Fibroblast of lung (primary cell): ENCODE results near the gene DIP2C. TPM values are rescaled to one million over a fixed set of nuclear protein-coding genes. Genes with fewer than 3 reads are reported as not detected.

Experiments used
- DNase-seq, 2 donors: peaks; one replicate each; pipeline versions ENCODE4 v3.0.0 to v3.0.0-alpha.2; 2010; ENCODE audit warnings: low read depth in 2 of 2
- H2AFZ ChIP-seq: 2 replicates; pipeline ENCODE4 v1.5.1; 2012; ENCODE audit warnings: low read length, control low read depth, inconsistent platforms
- H3K27ac ChIP-seq: 2 replicates; pipeline ENCODE4 v1.5.1; 2011; ENCODE audit warnings: low read length, control low read depth; ENCODE audit not compliant: insufficient read depth
- H3K27me3 ChIP-seq: 2 replicates; pipeline ENCODE4 v1.5.1; 2011; ENCODE audit warnings: mild to moderate bottlenecking, low read length; ENCODE audit not compliant: control insufficient read depth, insufficient read depth
- H3K36me3 ChIP-seq: 2 replicates; pipeline ENCODE4 v1.5.1; 2011; ENCODE audit warnings: low read length; ENCODE audit not compliant: control insufficient read depth, insufficient read depth
- H3K4me1 ChIP-seq: 2 replicates; pipeline ENCODE4 v1.5.1; 2011; ENCODE audit warnings: low read length; ENCODE audit not compliant: control insufficient read depth, insufficient read depth; ENCODE audit errors: extremely low read depth
- H3K4me2 ChIP-seq: 2 replicates; pipeline ENCODE4 v1.5.1; 2011; ENCODE audit warnings: low read length, control low read depth; ENCODE audit not compliant: insufficient read depth; ENCODE audit errors: extremely low read depth
- H3K4me3 ChIP-seq, 4 experiments: fragments of 200-600 bp in 1 of 4; sonication (generic) in 1 of 4; replicated peaks in 1 of 4; 2 replicates each; pipeline ENCODE4 v1.5.1; 2011 to 2016; ENCODE audit warnings: low read length in 4 of 4, low read depth in 3 of 4, mild to moderate bottlenecking in 3 of 4, control low read depth in 2 of 4, inconsistent platforms in 1 of 4, mixed read lengths in 1 of 4; ENCODE audit not compliant: insufficient read depth in 1 of 4; ENCODE audit errors: control extremely low read depth in 1 of 4
- H3K79me2 ChIP-seq: 2 replicates; pipeline ENCODE4 v1.5.1; 2012; ENCODE audit warnings: mild to moderate bottlenecking, low read length, inconsistent platforms; ENCODE audit not compliant: control insufficient read depth, insufficient read depth
- H3K9ac ChIP-seq: 2 replicates; pipeline ENCODE4 v1.5.1; 2011; ENCODE audit warnings: mild to moderate bottlenecking, low read length, control low read depth; ENCODE audit not compliant: insufficient read depth
- H3K9me3 ChIP-seq: 2 replicates; pipeline ENCODE4 v1.5.1; 2012; ENCODE audit warnings: low read depth, low read length; ENCODE audit not compliant: control insufficient read depth, insufficient read depth
- H4K20me1 ChIP-seq: 2 replicates; pipeline ENCODE4 v1.5.1; 2011; ENCODE audit warnings: low read length; ENCODE audit not compliant: control insufficient read depth, insufficient read depth; ENCODE audit errors: extremely low read depth
- CTCF ChIP-seq, 2 donors: IDR thresholded peaks in 1 of 2; conservative IDR thresholded peaks in 1 of 2; 1 replicate in 1 of 2; 2 replicates in 1 of 2; pipeline ENCODE4 v1.5.1; 2011 to 2012; ENCODE audit warnings: low read length in 2 of 2, control low read depth in 1 of 2, inconsistent platforms in 1 of 2, low read depth in 1 of 2, mild to moderate bottlenecking in 1 of 2
- EZH2 ChIP-seq: IDR thresholded peaks from 2 replicates; pipeline ENCODE4 v1.5.1; 2012; ENCODE audit warnings: low read length, control low read depth, mild to moderate bottlenecking; ENCODE audit errors: missing control alignments
- polyA plus RNA-seq, 2 donors: library from polyadenylated mRNA; depleted of rRNA in 1 of 2; stranded (reverse) in 1 of 2; unstranded in 1 of 2; fragments of >200 nt; gene quantifications; 2 replicates each; pipeline ENCODE4 v1.2.1, GENCODE V29; 2011 to 2012; ENCODE audit warnings: missing spikeins in 1 of 2
- total RNA-seq: library from RNA; depleted of rRNA; stranded (reverse); fragments of >200 nt; gene quantifications from 2 replicates; pipeline ENCODE4 v1.2.1, GENCODE V29; 2014

DIP2C gene
- total and polyA plus RNA-seq, 2 donors (not counting 1 experiment from before 2014, with no cell fraction given) = 10.7 to 18.3 TPM

- no peaks in the 10 kb centered on the region for H3K79me2 ChIP-seq
- DNase-seq = peak in 1 of 2 donors; percentile 22
- H4K20me1 ChIP-seq = no peaks in the 10 kb centered on the region
- H3K27me3 ChIP-seq = no peaks in the 10 kb centered on the region
- H3K4me3 ChIP-seq = no peak overlapping the region
- no peak for TF ChIP-seq CTCF (conservative IDR thresholded peaks at IDR 0.05 in 1 of 2, IDR thresholded peaks at IDR 0.05 in 1 of 2; ENCODE audit: low read depth in 1 of 2, low read length in 2 of 2)
- TF ChIP-seq EZH2 = no peak
- no peak overlapping the region for H3K9ac ChIP-seq
- H2AFZ ChIP-seq = no peak overlapping the region
- H3K27ac ChIP-seq = no peak overlapping the region
- H3K4me1 ChIP-seq = peaks cover 5% of the 10 kb centered on the region
- no peak overlapping the region for H3K4me2 ChIP-seq
- no peaks in the 10 kb centered on the region for H3K9me3 ChIP-seq
- peaks cover 2% of the 10 kb centered on the region for H3K36me3 ChIP-seq
Measured at GRCh38 chr10:486206-486605, 203.3 kb downstream of the DIP2C start.

- Histone ChIP-seq H3K4me3 (no peak overlapping the region), H3K79me2 (no peaks in the 10 kb centered on the region), H3K4me2 (no peak overlapping the region), H3K9me3 (no peaks in the 10 kb centered on the region), H3K9ac (no peak overlapping the region), H3K36me3 (peaks cover 2% of the 10 kb centered on the region), H3K27ac (no peak overlapping the region), H2AFZ (no peak overlapping the region), H3K4me1 (peaks cover 1% of the 10 kb centered on the region), H3K27me3 (no peaks in the 10 kb centered on the region), H4K20me1 (no peaks in the 10 kb centered on the region)
- DNase-seq = peak in 1 of 2 donors; percentile 21
- TF ChIP-seq CTCF (conservative IDR thresholded peaks at IDR 0.05 in 1 of 2, IDR thresholded peaks at IDR 0.05 in 1 of 2; ENCODE audit: low read depth in 1 of 2, low read length in 2 of 2) = no peak
- TF ChIP-seq EZH2 = no peak
Measured at GRCh38 chr10:485776-486175, 203.7 kb downstream of the DIP2C start.

GRCh38 chr10:484925-485661, 204.4 kb downstream of the DIP2C start:
- H2AFZ ChIP-seq = no peak overlapping the region
- DNase-seq = no peak
- peak overlapping the region in 3 of 4 experiments; percentile 11 to 45 (median 36) for H3K4me3 ChIP-seq
- TF ChIP-seq CTCF (conservative IDR thresholded peaks at IDR 0.05 in 1 of 2, IDR thresholded peaks at IDR 0.05 in 1 of 2; ENCODE audit: low read depth in 1 of 2, low read length in 2 of 2) = no peak
- TF ChIP-seq EZH2 = no peak
- no peaks in the 10 kb centered on the region for H3K9me3 ChIP-seq
- no peaks in the 10 kb centered on the region for H3K79me2 ChIP-seq
- no peak overlapping the region for H3K27ac ChIP-seq
- peak overlapping the region; percentile 57 for H3K4me2 ChIP-seq
- peaks cover 2% of the 10 kb centered on the region for H3K36me3 ChIP-seq
- no peaks in the 10 kb centered on the region for H3K27me3 ChIP-seq
- no peaks in the 10 kb centered on the region for H3K4me1 ChIP-seq
- no peaks in the 10 kb centered on the region for H4K20me1 ChIP-seq
- H3K9ac ChIP-seq = no peak overlapping the region
